RWPE2 (cell line): Measurements from ENCODE around the gene UBR1.
"Not testable (repeated sequence)": the region's sequence is repeated elsewhere in the genome, so short reads cannot be mapped to it uniquely, and the experiment has no call there.

Source experiments
- ATAC-seq: fragments of 200-7000 bp; cut with Tn5 transposase; 3 replicates; pipeline ENCODE4 v1.9.1; 2021; ENCODE audit warnings: low read depth
- DNase-seq: peaks from one replicate; pipeline ENCODE4 v3.0.0-alpha.2; 2020; ENCODE audit warnings: low spot score
- H3K27ac ChIP-seq: fragments of 450-650 bp; 2 replicates; pipeline ENCODE4 v1.5.1; 2017; ENCODE audit warnings: mild to moderate bottlenecking; ENCODE audit not compliant: poor library complexity, severe bottlenecking
- H3K27me3 ChIP-seq: fragments of 250-450 bp; sonication (Bioruptor Pico); 2 replicates; pipeline ENCODE4 v1.5.1; 2021; ENCODE audit warnings: mild to moderate bottlenecking, moderate library complexity; ENCODE audit not compliant: insufficient read depth, poor library complexity, severe bottlenecking
- H3K36me3 ChIP-seq: fragments of 250-450 bp; sonication (Bioruptor Pico); 2 replicates; pipeline ENCODE4 v1.5.1; 2020; ENCODE audit warnings: low read depth, mild to moderate bottlenecking, moderate library complexity
- H3K4me1 ChIP-seq: fragments of 250-450 bp; sonication (Bioruptor Pico); 2 replicates; pipeline ENCODE4 v1.5.1; 2021; ENCODE audit warnings: mild to moderate bottlenecking, moderate library complexity; ENCODE audit not compliant: insufficient read depth, poor library complexity, severe bottlenecking
- H3K4me3 ChIP-seq: fragments of 250-450 bp; sonication (Bioruptor Pico); 2 replicates; pipeline ENCODE4 v1.5.1; 2021; ENCODE audit warnings: mild to moderate bottlenecking, moderate library complexity; ENCODE audit not compliant: severe bottlenecking
- H3K9me3 ChIP-seq: fragments of 250-450 bp; sonication (Bioruptor Pico); 2 replicates; pipeline ENCODE4 v1.5.1; 2021; ENCODE audit warnings: mild to moderate bottlenecking, moderate library complexity; ENCODE audit not compliant: severe bottlenecking
- TF ChIP-seq, protein P1 (sequence below): fragments of 450-650 bp; IDR thresholded peaks from one replicate; pipeline ENCODE4 v1.5.1; 2017; ENCODE audit warnings: mild to moderate bottlenecking, moderate library complexity; ENCODE audit not compliant: poor library complexity, severe bottlenecking

UBR1 gene

DNA sequence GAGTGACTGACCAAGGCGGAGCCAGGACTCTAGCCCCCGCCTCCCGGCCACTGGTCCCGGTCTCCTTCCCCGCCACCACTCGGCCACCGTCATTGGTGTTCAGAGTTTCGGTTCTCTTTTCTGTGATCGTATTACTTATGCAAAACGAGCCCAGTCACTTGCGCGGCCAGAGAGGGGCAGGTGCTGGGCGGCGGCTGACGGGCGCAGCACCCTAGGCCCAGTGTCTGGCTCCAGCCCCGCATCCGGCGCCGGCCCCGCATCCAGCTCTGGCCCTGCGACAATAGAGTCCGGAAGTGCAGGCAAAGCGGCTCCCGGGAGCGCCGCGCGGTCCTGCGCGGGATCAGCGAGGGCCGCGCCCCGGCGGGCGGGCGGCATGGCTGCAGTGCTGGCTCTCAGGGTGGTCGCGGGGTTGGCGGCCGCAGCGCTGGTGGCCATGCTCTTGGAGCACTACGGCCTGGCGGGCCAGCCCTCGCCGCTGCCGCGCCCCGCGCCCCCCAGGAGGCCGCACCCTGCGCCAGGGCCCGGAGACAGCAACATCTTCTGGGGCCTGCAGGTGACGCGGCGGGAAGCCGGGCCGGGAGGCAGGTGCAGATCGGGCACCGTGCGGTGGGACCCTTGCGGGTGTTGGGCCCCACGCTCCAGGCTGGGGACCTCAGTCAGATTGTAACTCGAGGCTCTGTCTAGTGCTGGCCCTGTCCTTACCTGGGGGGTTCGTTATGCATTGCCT, 27.8 kb upstream of the UBR1 start, which contains the start of gene TMEM62:
Gene TMEM62 (plus strand): TSS at position 157 of the 727 bp plus-strand sequence. CDS start 217 bp downstream, at position 374.
- ATAC-seq (peak; percentile 80), DNase-seq (peak; percentile 84)
- Histone ChIP-seq H3K27ac (peak within 1 kb of the TSS; percentile 32), H3K9me3 (no peaks in the 10 kb centered on the region), H3K4me3 (peak within 1 kb of the TSS; percentile 65), H3K4me1 (peaks cover 11% of the 10 kb centered on the region), H3K36me3 (peaks cover 28% of the 10 kb centered on the region), H3K27me3 (no peaks in the 10 kb centered on the region)
- TF ChIP-seq, protein P1, sequence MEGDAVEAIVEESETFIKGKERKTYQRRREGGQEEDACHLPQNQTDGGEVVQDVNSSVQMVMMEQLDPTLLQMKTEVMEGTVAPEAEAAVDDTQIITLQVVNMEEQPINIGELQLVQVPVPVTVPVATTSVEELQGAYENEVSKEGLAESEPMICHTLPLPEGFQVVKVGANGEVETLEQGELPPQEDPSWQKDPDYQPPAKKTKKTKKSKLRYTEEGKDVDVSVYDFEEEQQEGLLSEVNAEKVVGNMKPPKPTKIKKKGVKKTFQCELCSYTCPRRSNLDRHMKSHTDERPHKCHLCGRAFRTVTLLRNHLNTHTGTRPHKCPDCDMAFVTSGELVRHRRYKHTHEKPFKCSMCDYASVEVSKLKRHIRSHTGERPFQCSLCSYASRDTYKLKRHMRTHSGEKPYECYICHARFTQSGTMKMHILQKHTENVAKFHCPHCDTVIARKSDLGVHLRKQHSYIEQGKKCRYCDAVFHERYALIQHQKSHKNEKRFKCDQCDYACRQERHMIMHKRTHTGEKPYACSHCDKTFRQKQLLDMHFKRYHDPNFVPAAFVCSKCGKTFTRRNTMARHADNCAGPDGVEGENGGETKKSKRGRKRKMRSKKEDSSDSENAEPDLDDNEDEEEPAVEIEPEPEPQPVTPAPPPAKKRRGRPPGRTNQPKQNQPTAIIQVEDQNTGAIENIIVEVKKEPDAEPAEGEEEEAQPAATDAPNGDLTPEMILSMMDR: peak; percentile 28

DNA sequence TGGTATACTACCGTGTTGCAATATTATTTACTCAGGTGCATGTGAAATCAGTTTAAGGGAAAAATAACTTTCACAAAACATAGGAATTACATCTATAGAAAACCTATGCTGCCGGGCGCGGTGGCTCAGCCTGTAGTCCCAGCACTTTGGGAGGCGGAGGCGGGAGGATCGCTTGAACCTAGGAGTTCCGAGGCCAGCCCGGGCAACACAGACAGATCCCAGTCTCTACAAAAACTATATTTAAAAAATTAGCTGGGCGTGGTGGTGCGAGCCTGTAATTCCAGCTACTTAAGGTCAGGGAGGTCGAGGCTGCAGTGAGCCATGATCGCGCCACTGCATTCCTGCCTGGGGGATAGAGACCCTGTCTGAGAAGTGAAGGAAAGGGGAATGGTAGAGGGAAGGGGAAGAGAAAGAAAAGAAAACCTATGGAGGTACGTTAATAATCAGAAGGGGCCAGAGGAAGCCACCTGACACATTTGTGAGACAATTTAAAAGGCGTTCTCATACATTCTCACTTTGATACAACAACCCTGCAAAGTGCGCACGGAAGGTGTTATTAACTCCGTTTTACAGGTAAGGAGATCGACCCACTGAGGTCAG, 27.1 kb upstream of the UBR1 start:
- H3K27ac ChIP-seq: peak overlapping the region; percentile 32
- ATAC-seq (peak; percentile 2; the same call in 1 of the 3 replicates), DNase-seq (no peak)
- TF ChIP-seq, protein P1: no peak
- no peaks in the 10 kb centered on the region for H3K9me3 ChIP-seq
- H3K36me3 ChIP-seq: peaks cover 27% of the 10 kb centered on the region
- no peaks in the 10 kb centered on the region for H3K27me3 ChIP-seq
- peaks cover 11% of the 10 kb centered on the region for H3K4me1 ChIP-seq
- peak overlapping the region; percentile 65 for H3K4me3 ChIP-seq

DNA sequence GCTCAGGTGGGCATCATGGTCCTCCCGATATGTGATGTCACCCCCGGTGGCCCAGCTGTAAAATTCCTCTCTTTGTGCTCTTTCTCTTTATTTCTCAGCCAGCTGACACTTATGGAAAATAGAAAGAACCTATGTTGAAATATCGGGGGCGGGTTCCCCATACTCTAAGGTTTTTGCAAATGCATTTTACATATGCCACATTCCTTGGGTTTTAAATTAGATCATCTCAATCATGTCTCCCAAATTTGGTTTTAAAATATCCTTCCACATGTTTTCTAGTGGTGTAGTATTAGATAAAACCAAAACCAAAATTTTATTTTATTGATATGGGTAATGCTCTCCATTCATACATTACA, 23.1 kb upstream of the UBR1 start:
- Histone ChIP-seq H3K27me3 (no peaks in the 10 kb centered on the region), H3K36me3 (no peaks in the 10 kb centered on the region), H3K27ac (no peak overlapping the region), H3K9me3 (no peaks in the 10 kb centered on the region), H3K4me3 (no peak overlapping the region), H3K4me1 (peaks cover 7% of the 10 kb centered on the region)
- DNase-seq (no peak), ATAC-seq (no peak)
- TF ChIP-seq, protein P1: no peak

DNA sequence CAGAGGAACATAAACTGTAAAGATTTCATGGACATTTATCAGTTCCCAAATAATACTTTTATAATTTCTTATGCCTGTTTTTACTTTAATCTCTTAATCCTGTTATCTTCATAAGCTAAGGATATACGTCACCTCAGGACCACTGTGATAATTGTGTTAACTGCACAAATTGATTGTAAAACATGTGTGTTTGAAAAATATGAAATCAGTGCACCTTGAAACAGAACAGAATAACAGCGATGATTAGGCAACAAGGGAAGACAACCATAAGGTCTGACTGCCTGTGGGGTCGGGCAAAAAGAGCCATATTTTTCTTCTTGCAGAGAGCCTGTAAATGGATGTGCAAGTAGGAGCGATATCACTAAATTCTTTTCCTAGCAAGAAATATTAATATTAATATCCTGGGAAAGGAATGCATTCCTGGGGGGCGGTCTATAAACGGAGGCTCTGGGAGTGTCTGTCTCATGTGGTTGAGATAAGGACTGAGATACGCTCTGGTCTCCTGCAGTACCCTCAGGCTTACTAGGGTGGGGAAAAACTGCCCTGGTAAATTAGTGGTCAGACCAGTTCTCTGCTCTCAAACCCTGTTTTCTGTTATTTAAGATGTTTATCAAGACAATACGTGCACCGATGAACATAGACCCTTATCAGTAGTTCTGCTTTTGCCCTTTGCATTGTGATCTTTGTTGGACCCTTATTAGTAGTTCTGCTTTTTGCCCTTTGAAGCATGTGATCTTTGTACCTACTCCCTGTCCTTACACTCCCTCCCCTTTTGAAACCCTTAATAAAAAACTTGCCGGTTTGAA, 22.5 kb upstream of the UBR1 start:
- H3K36me3 ChIP-seq, ATAC-seq, H3K4me3 ChIP-seq, H3K27ac ChIP-seq, H3K27me3 ChIP-seq, H3K4me1 ChIP-seq, H3K9me3 ChIP-seq, DNase-seq: not testable (repeated sequence)

DNA sequence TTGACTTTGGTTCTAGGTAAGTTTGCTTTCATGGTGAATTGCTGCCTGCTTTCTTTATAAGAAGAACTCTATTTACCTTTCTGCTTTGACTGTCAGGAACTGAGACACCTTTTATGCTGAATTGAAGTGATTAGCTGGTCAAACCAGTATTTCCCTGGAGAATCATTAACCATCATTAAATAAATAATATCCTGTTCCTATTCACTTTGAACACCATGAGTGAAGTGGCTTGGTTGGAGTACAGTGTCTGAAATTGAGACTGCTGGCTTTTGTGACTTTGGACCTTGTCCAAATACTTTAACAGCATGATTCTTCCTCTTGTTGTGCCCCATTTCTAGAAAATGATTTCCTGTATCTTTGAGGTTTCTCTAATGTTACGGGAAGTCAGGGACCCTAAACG, 21.9 kb upstream of the UBR1 start:
- H3K4me3 ChIP-seq: no peak overlapping the region
- TF ChIP-seq, protein P1: no peak
- no peaks in the 10 kb centered on the region for H3K9me3 ChIP-seq
- ATAC-seq (no peak), DNase-seq (no peak)
- H3K4me1 ChIP-seq: peaks cover 6% of the 10 kb centered on the region
- no peaks in the 10 kb centered on the region for H3K36me3 ChIP-seq
- H3K27me3 ChIP-seq: no peaks in the 10 kb centered on the region
- no peak overlapping the region for H3K27ac ChIP-seq
